ENCODE data around the gene ANKRD33. TPM values are rescaled to one million over a fixed set of nuclear protein-coding genes. Genes with fewer than 3 reads are reported as not detected.
"Not testable (repeated sequence)": the region's sequence is repeated elsewhere in the genome, so short reads cannot be mapped to it uniquely, and the experiment has no call there.

ANKRD33 gene
- polyA plus RNA-seq, 4 donors, result 0.04 TPM; not detected in 3

- FAIRE-seq, result no peak
- WGBS, 3 donors, result 64 to 84% (median 73%) methylated on average over 3 of the region's 3 CpGs
- H3K9me3 ChIP-seq (ENCODE audit: control insufficient read depth in 2 of 2, insufficient read depth in 1 of 2, low read depth in 1 of 2, low read length in 1 of 2), result peaks cover 0 to 2% of the 10 kb centered on the region in 2 donors
- no peak overlapping the region for H3K4me3 ChIP-seq (ENCODE audit: low read depth in 1 of 3, low read length in 3 of 3)
- H3K27ac ChIP-seq (ENCODE audit: low read depth in 1 of 3, low read length in 2 of 3), result no peak overlapping the region
- no peak for DNase-seq
- no peaks in the 10 kb centered on the region for H3K4me1 ChIP-seq (ENCODE audit: control insufficient read depth in 3 of 3, insufficient read depth in 2 of 3, low read depth in 1 of 3, low read length in 2 of 3)
- H3K27me3 ChIP-seq (ENCODE audit: control insufficient read depth in 3 of 3, insufficient read depth in 3 of 3, low read length in 3 of 3), result no peaks in the 10 kb centered on the region
- H3K36me3 ChIP-seq (ENCODE audit: control insufficient read depth in 3 of 3, insufficient read depth in 2 of 3, low read depth in 1 of 3, low read length in 3 of 3), result no peaks in the 10 kb centered on the region
Measured at GRCh38 chr12:51879102-51879501, 8.8 kb upstream of the ANKRD33 start.

GRCh38 chr12:51883295-51883694, 4.6 kb upstream of the ANKRD33 start:
- DNase-seq (no peak), FAIRE-seq (no peak)
- WGBS, 3 donors, result 79 to 85% (median 82%) methylated on average over 1 of the region's 1 CpG
- Histone ChIP-seq H3K36me3 (ENCODE audit: control insufficient read depth in 3 of 3, insufficient read depth in 2 of 3, low read depth in 1 of 3, low read length in 3 of 3) (no peaks in the 10 kb centered on the region), H3K27me3 (ENCODE audit: control insufficient read depth in 3 of 3, insufficient read depth in 3 of 3, low read length in 3 of 3) (no peaks in the 10 kb centered on the region), H3K4me1 (ENCODE audit: control insufficient read depth in 3 of 3, insufficient read depth in 2 of 3, low read depth in 1 of 3, low read length in 2 of 3) (peaks cover 0 to 4% (median 3%) of the 10 kb centered on the region in 3 donors), H3K4me3 (ENCODE audit: low read depth in 1 of 3, low read length in 3 of 3) (no peak overlapping the region), H3K27ac (ENCODE audit: low read depth in 1 of 3, low read length in 2 of 3) (no peak overlapping the region), H3K9me3 (ENCODE audit: control insufficient read depth in 2 of 2, insufficient read depth in 1 of 2, low read depth in 1 of 2, low read length in 1 of 2) (peaks cover 0 to 4% of the 10 kb centered on the region in 2 donors)

GRCh38 chr12:51883998-51884675, 3.8 kb upstream of the ANKRD33 start:
- Histone ChIP-seq H3K4me3 (ENCODE audit: low read depth in 1 of 3, low read length in 3 of 3) (no peak overlapping the region), H3K9me3 (ENCODE audit: control insufficient read depth in 2 of 2, insufficient read depth in 1 of 2, low read depth in 1 of 2, low read length in 1 of 2) (peaks cover 0 to 4% of the 10 kb centered on the region in 2 donors), H3K36me3 (ENCODE audit: control insufficient read depth in 3 of 3, insufficient read depth in 2 of 3, low read depth in 1 of 3, low read length in 3 of 3) (no peaks in the 10 kb centered on the region), H3K4me1 (ENCODE audit: control insufficient read depth in 3 of 3, insufficient read depth in 2 of 3, low read depth in 1 of 3, low read length in 2 of 3) (peaks cover 0 to 4% (median 3%) of the 10 kb centered on the region in 3 donors), H3K27me3 (ENCODE audit: control insufficient read depth in 3 of 3, insufficient read depth in 3 of 3, low read length in 3 of 3) (no peaks in the 10 kb centered on the region), H3K27ac (ENCODE audit: low read depth in 1 of 3, low read length in 2 of 3) (peak overlapping the region in 2 of 3 donors; percentile 1 to 27)
- WGBS, 3 donors, result 82 to 90% (median 87%) methylated on average over 4 of the region's 4 CpGs
- FAIRE-seq (no peak), DNase-seq (no peak)

- Histone ChIP-seq H3K4me1 (ENCODE audit: control insufficient read depth in 3 of 3, insufficient read depth in 2 of 3, low read depth in 1 of 3, low read length in 2 of 3) (peaks cover 0 to 4% (median 3%) of the 10 kb centered on the region in 3 donors), H3K36me3 (ENCODE audit: control insufficient read depth in 3 of 3, insufficient read depth in 2 of 3, low read depth in 1 of 3, low read length in 3 of 3) (no peaks in the 10 kb centered on the region), H3K27ac (ENCODE audit: low read depth in 1 of 3, low read length in 2 of 3) (no peak overlapping the region), H3K27me3 (ENCODE audit: control insufficient read depth in 3 of 3, insufficient read depth in 3 of 3, low read length in 3 of 3) (no peaks in the 10 kb centered on the region), H3K9me3 (ENCODE audit: control insufficient read depth in 2 of 2, insufficient read depth in 1 of 2, low read depth in 1 of 2, low read length in 1 of 2) (peaks cover 0 to 4% of the 10 kb centered on the region in 2 donors), H3K4me3 (ENCODE audit: low read depth in 1 of 3, low read length in 3 of 3) (no peak overlapping the region)
- WGBS, 3 donors, result 75 to 77% (median 76%) methylated on average over 11 of the region's 11 CpGs
- FAIRE-seq (no peak), DNase-seq (peak; percentile 45 to 75)
Measured at GRCh38 chr12:51884676-51885229, 3.1 kb upstream of the ANKRD33 start.

- not testable (repeated sequence) for H3K4me3 ChIP-seq (ENCODE audit: low read depth in 1 of 3, low read length in 3 of 3); H3K9me3 ChIP-seq (ENCODE audit: control insufficient read depth in 2 of 2, insufficient read depth in 1 of 2, low read depth in 1 of 2, low read length in 1 of 2); H3K27me3 ChIP-seq (ENCODE audit: control insufficient read depth in 3 of 3, insufficient read depth in 3 of 3, low read length in 3 of 3); H3K4me1 ChIP-seq (ENCODE audit: control insufficient read depth in 3 of 3, insufficient read depth in 2 of 3, low read depth in 1 of 3, low read length in 2 of 3); H3K36me3 ChIP-seq (ENCODE audit: control insufficient read depth in 3 of 3, insufficient read depth in 2 of 3, low read depth in 1 of 3, low read length in 3 of 3); DNase-seq; FAIRE-seq
- H3K27ac ChIP-seq (ENCODE audit: low read depth in 1 of 3, low read length in 2 of 3), result peak overlapping the region in 1 of 3 donors; percentile 49
- WGBS, 3 donors, result 68 to 74% (median 69%) methylated on average over 10 of the region's 10 CpGs
Measured at GRCh38 chr12:51885294-51886020, 2.4 kb upstream of the ANKRD33 start.

GRCh38 chr12:51886021-51886710, 1.7 kb upstream of the ANKRD33 start:
- Histone ChIP-seq H3K36me3 (ENCODE audit: control insufficient read depth in 3 of 3, insufficient read depth in 2 of 3, low read depth in 1 of 3, low read length in 3 of 3) (no peaks in the 10 kb centered on the region), H3K27ac (ENCODE audit: low read depth in 1 of 3, low read length in 2 of 3) (peak overlapping the region in 2 of 3 donors; percentile 55 to 80), H3K27me3 (ENCODE audit: control insufficient read depth in 3 of 3, insufficient read depth in 3 of 3, low read length in 3 of 3) (no peaks in the 10 kb centered on the region), H3K4me1 (ENCODE audit: control insufficient read depth in 3 of 3, insufficient read depth in 2 of 3, low read depth in 1 of 3, low read length in 2 of 3) (peaks cover 0 to 4% (median 3%) of the 10 kb centered on the region in 3 donors), H3K9me3 (ENCODE audit: control insufficient read depth in 2 of 2, insufficient read depth in 1 of 2, low read depth in 1 of 2, low read length in 1 of 2) (peaks cover 0 to 4% of the 10 kb centered on the region in 2 donors), H3K4me3 (ENCODE audit: low read depth in 1 of 3, low read length in 3 of 3) (no peak overlapping the region)
- FAIRE-seq (no peak), DNase-seq (peak; percentile 37 to 53)
- WGBS, 3 donors, result 60 to 75% (median 68%) methylated on average over 10 of the region's 10 CpGs

- DNase-seq (no peak), FAIRE-seq (no peak)
- Histone ChIP-seq H3K36me3 (ENCODE audit: control insufficient read depth in 3 of 3, insufficient read depth in 2 of 3, low read depth in 1 of 3, low read length in 3 of 3) (no peaks in the 10 kb centered on the region), H3K27ac (ENCODE audit: low read depth in 1 of 3, low read length in 2 of 3) (no peak overlapping the region), H3K27me3 (ENCODE audit: control insufficient read depth in 3 of 3, insufficient read depth in 3 of 3, low read length in 3 of 3) (no peaks in the 10 kb centered on the region), H3K4me3 (ENCODE audit: low read depth in 1 of 3, low read length in 3 of 3) (peak overlapping the region in 1 of 3 donors; percentile 11), H3K9me3 (ENCODE audit: control insufficient read depth in 2 of 2, insufficient read depth in 1 of 2, low read depth in 1 of 2, low read length in 1 of 2) (peaks cover 0 to 2% of the 10 kb centered on the region in 2 donors), H3K4me1 (ENCODE audit: control insufficient read depth in 3 of 3, insufficient read depth in 2 of 3, low read depth in 1 of 3, low read length in 2 of 3) (peaks cover 0 to 4% (median 3%) of the 10 kb centered on the region in 3 donors)
- whole genome bisulfite sequencing, 3 donors, result 56 to 73% (median 57%) methylated on average over 14 to 15 of the region's 15 CpGs
Measured at GRCh38 chr12:51888316-51889215, 663 bp downstream of the ANKRD33 start.

Measured in small intestine (tissue), 7 donors.